ENCODE data around the gene EGFL8. TPM values are rescaled to one million over a fixed set of nuclear protein-coding genes. Genes with fewer than 3 reads are reported as not detected.

The EGFL8 gene
- total and polyA plus RNA-seq, 8 donors, result 8.1 to 35.2 (median 23.2) TPM

- H3K4me3 ChIP-seq, result peak within 1 kb of the TSS; percentile 47 to 62
- peak within 1 kb of the TSS; percentile 19 to 80 for H3K27ac ChIP-seq
- ATAC-seq (no peak), DNase-seq (no peak)
- no peak for TF ChIP-seq CTCF (IDR thresholded peaks at IDR 0.05)
- H3K27me3 ChIP-seq, result peaks cover 33 to 95% of the 10 kb centered on the region in 2 donors
- peaks cover 15 to 45% of the 10 kb centered on the region in 2 donors for H3K4me1 ChIP-seq
- peaks cover 0 to 6% of the 10 kb centered on the region in 2 donors for H3K36me3 ChIP-seq
- no peaks in the 10 kb centered on the region for H3K9me3 ChIP-seq
- intact Hi-C loops (cut with DNase I), result loop anchor here in 1 of 2 donors (5.0 kb wide), 1 partner anchor 35 kb away; no protein-coding TSS in a partner anchor
Measured at GRCh38 chr6:32151863-32152768, 12.3 kb upstream of the EGFL8 start, which contains the start of gene PRRT1. PRRT1 (minus strand) TSS chr6:32151939; CDS start chr6:32151827, 112 bp downstream.

GRCh38 chr6:32152769-32153563 lies 11.4 kb upstream of the EGFL8 start:
- ATAC-seq (peak; percentile 70), DNase-seq (peak in 1 of 4 donors; percentile 32)
- Histone ChIP-seq H3K4me3 (peak overlapping the region; percentile 47 to 62), H3K9me3 (no peaks in the 10 kb centered on the region), H3K27ac (peak overlapping the region; percentile 80 to 84), H3K27me3 (peaks cover 31 to 94% of the 10 kb centered on the region in 2 donors), H3K36me3 (peaks cover 0 to 12% of the 10 kb centered on the region in 2 donors), H3K4me1 (peaks cover 15 to 45% of the 10 kb centered on the region in 2 donors)
- intact Hi-C loops (cut with DNase I), result loop anchor here in 1 of 2 donors (5.0 kb wide), 1 partner anchor 36 kb away; no protein-coding TSS in a partner anchor
- no peak for TF ChIP-seq CTCF (IDR thresholded peaks at IDR 0.05)

GRCh38 chr6:32153564-32154513 lies 10.6 kb upstream of the EGFL8 start, which contains the start of gene PPT2:
PPT2 (plus strand) TSS chr6:32154141; CDS start chr6:32154595, 454 bp downstream.
- intact Hi-C loops (cut with DNase I), result loop anchor here in 1 of 2 donors (5.0 kb wide), 1 partner anchor 37 kb away; no protein-coding TSS in a partner anchor

More at GRCh38 chr6:32153564-32154513, 10.6 kb upstream of the EGFL8 start, which contains the start of gene PPT2:
- H3K4me3 ChIP-seq, result peak within 1 kb of the TSS; percentile 47 to 62
- DNase-seq (peak in 3 of 4 donors; percentile 81 to 97 (median 94)), ATAC-seq (peak; percentile 71)
- TF ChIP-seq CTCF (IDR thresholded peaks at IDR 0.05), result no peak
- peaks cover 31 to 85% of the 10 kb centered on the region in 2 donors for H3K27me3 ChIP-seq
- no peaks in the 10 kb centered on the region for H3K9me3 ChIP-seq
- H3K4me1 ChIP-seq, result peaks cover 15 to 45% of the 10 kb centered on the region in 2 donors
- peak within 1 kb of the TSS; percentile 80 to 84 for H3K27ac ChIP-seq
- peaks cover 0 to 14% of the 10 kb centered on the region in 2 donors for H3K36me3 ChIP-seq
